Limb (tissue), 2 donors: Measurements from ENCODE around the gene ATP6V0A4.

Experiments
- DNase-seq, 2 donors: peaks; one replicate each; pipeline ENCODE4 v3.0.0-alpha.2; 2016; ENCODE audit errors: extremely low spot score in 2 of 2

ATP6V0A4 gene

DNA sequence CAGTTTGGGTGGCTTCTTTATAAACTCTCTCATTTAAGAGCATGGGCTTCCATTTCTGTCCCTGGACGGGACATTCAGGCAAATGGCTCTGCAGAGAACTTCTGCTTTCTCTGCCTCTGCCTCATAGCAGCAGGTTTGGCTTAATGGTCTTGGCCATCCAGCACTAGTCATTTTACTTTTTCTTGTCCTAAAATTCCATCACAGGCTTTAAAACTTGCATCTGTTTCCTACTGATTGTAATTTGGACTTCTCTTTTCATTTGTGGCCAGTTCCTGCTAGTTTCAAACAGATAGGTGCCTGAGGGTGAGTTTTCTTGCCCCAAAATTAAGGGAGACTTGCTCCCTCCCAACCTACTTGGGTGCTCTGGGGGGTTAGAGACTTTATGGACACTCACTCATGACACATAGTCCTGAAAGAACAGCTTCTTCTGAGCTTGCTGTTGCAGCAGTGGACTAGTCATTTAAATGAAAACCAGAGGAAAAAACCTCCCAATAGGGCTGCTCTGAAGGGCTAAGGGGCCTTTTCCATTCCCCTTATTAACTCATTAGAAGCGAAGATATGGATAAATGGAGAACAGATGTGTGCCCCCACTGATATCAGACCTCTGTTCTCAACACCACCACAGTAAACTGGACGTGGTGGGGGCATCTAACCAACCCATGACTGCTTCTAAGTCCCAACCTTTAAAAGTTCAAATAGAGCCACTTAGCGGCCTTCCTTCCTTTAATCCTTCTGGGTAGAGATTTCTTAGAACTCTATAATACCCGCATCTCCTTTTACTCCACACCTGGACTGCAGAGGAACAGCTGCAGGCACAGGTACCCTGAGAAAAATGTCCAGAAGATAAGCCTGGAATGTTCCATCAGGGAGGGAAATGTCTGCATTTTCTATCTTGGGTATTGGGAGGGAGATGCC, 135.7 kb downstream of the ATP6V0A4 start:
- DNase-seq, result no peak

DNA sequence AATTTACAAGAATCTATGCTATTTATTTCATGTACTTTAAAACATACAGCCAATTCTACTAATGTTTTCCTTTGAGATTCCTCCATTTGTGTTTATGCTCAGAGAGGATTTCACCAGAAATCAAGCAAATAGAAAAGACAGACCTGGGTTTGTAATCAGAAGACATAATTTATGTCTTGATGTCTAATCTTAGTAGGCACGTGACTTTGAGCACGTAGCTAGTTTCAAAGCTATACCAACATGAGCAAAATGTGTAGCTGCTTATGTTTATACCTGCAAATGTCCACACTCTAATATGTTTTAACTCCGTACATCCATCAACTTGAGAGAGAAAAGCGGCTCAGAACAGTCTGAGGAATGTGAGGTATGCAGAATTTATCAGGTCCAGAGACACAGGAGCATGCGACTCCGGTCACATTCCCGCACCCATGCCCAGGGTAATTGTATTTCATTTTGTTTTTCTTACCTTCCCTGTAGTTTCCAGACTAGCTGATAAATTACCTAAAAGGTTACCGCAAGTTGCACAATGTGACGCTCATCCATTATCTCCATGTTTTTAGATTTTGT, 136.8 kb downstream of the ATP6V0A4 start:
- no peak for DNase-seq

DNA sequence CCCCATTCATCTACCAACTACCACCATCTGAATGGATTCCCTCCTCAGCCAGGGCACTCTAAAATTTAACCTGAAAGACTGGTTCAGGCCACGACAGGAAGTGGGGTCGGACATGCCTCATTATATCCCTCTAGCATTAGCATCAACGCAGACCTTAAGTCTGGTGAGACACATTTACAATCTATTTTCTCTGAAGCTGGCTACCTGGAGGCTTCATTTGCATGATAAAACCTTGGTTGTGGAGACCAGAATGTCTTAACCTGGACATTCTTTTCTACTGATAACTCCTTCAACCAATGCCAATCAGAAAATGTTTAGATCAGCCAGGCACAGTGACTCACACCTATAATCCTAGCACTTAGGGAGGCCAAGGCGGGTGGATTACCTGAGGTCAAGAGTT, 139.1 kb downstream of the ATP6V0A4 start:
- no peak for DNase-seq

DNA sequence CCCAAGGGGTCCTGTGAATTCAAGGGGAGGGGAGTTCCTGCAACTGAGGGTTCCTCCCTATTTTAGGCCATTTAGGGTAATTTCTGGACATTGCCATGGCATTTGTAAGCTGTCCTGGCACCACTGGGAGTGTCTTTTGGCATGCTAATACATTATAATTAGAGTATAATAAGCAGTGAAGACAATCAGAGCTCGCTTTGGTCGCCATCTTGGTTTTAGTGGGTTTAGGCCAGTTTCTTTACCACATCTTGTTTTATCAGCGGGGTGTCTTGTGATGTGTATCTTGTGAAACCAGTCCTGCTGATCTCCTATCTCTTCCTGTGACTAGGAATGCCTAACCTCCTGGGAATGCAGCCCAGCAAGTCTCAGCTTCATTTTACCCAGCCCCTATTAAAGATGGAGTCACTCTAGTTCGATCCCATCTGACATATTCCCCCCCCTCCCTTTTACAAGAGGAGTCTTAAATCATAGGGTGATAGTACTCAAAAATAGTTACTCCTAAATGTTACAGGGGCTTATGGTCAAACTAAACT, 140.1 kb downstream of the ATP6V0A4 start:
- DNase-seq, result no peak

DNA sequence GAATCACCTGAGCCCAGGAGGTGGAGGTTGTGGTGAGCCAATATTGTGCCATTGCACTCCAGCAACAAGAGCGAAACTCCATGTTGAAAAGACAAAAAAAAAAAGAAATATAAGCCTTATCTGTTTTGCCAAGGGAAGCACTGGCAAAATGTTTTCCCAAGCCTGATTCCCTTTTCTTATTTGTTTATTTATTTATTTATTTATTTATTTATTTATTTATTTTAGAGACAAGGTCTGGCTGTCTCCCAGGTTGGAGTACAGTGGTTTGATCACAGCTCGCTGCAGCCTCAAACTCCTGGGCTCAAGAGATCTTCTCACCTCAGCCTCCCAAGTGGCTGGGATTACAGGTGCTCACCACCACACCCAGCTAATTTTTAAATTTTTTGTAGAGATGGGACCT, 141.0 kb downstream of the ATP6V0A4 start:
- no peak for DNase-seq
